Smooth muscle cell of the coronary artery (primary cell): ENCODE measurements around the gene CCDC77. TPM values are rescaled to one million over a fixed set of nuclear protein-coding genes. Genes with fewer than 3 reads are reported as not detected.

Experiments used
- total RNA-seq: library from RNA; depleted of rRNA; stranded (reverse); fragments of >200 nt; gene quantifications from 2 replicates; pipeline ENCODE4 v1.2.3, GENCODE V29; 2014; ENCODE audit warnings: low replicate concordance

Gene CCDC77
- 3.5 and 4.2 TPM in 2 replicates for total RNA-seq

DNA sequence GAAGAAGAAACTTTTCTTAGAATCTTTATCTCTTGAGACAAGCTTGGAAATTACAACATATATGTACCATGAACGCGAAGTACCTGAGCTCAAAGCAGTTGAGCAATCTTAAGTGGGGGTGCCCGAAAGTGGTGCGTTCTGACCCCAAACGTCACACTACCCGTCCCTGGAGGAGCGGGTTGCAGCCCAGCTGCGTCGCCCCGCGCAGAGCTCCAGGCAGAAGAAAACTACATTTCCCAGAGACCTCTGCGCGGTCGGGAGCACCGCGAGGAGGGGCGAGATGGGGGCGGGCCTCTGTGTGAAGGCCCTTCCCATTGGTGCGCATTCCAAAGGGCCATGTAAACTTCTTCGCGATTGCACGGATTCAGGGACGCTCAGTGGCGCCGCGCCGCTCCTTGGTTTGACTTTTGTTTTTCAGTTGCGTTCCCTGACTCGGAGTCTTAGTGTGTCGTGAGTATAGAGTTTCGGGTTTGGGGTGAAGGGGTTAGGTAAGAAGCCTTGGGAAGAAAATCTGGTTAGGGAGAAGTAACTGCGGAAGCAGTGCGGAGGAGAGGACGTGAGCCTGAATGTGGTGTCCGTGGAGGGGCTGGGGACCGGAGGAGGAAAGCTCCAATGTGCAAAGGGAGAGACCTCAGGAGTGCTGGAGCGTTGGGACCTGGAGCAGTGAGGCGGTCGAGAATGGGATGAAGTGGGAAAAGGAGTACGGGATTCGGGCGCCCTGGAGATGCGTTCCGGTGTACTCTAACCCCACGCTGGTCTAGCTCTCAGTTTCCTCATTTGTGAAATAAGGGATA, at the start of gene CCDC77:
Gene CCDC77 (plus strand): TSS at position 410 of the 794 bp plus-strand sequence. CDS start 7,740 bp downstream, outside the sequence.

DNA sequence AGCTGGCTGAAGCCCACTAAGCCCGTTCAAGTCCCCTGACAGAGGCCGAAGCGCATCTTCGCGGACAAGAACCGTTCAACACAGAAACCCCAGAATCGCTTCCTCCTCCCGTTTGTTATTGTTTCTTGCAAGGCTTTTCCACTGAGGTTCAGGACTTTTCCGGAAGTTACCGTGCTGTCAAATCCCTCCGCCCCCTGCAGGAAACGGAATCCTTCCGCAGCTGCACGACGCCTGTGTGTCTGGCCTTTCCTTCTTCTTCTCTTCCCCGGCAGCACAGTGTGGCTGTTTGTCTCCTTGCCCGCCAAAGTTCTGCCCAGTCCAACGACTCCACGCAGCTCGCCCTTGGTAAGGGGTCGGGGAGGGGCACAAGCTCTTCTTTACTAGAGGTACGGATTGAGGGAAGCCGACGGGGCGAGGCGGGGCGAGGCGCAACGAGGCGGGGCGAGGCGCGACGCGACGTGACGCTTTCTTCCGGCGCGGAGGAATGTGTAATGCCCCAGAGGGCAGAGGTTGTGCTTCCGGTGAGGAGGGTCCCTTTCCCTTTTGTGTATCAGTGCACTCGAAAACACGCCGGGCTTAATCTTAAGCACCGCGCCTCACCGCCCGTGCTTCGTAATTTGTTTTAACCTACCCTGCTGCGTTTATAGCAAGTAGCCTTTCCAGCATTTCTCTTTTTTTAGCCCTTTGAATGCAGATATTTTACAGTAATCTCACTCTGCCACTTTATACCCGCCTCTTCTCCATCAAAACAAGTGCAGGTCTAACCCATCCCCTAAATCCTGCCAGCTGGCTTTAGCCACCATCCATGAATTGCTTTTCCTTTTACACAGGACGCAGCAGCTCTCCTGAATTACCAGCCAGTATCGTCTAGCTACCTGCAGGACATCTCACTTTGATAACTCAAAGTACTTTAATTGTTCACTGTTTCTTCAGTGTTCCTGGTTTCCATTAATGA, 12.0 kb upstream of the CCDC77 start, which contains the start of gene KDM5A:
Gene KDM5A (minus strand): TSS at position 179 of the 955 bp plus-strand sequence. CDS start 229 bp downstream, outside the sequence.

GRCh38 chr12:459430-460258, 58.2 kb downstream of the CCDC77 start, which contains the start of gene B4GALNT3:
TSS of gene B4GALNT3 (plus strand) at chr12:459939. CDS start at chr12:460377, 438 bp downstream.

Other genes with a start within 250 kb of the CCDC77 start
- gene SLC6A12, start 187.5 kb upstream of the CCDC77 start, total RNA-seq, result 0.15 TPM in 1 of 2 replicates, not detected in the other
- gene SLC6A13, start 138.8 kb upstream of the CCDC77 start, total RNA-seq, result 0.12 and 0.38 TPM in 2 replicates
- 41.1 and 49.3 TPM in 2 replicates for gene KDM5A, start 12.3 kb upstream of the CCDC77 start, total RNA-seq
- 0.23 TPM in 2 replicates for gene B4GALNT3, start 58.3 kb downstream of the CCDC77 start, total RNA-seq